ENCODE measurements around the gene ANXA2.

DNA sequence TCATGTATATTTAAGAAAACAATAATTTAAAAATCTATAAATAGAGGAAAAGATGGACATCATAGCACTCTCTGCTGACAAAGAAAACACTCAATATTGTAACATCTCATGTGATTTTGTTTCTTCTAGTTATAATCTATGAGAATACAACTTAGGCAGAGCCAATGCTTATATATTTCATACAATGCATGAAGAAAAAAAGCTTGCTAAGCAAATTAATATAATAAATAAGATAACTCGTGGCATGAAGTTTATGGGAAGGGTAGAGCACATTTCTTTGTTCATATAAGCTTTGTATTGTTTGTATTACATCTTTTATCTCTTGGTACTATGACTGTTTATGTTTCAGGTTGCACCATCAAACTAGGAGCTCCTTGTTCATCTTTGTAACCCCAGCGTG, 7.6 kb upstream of the ANXA2 start:
- TF ChIP-seq, protein P1, sequence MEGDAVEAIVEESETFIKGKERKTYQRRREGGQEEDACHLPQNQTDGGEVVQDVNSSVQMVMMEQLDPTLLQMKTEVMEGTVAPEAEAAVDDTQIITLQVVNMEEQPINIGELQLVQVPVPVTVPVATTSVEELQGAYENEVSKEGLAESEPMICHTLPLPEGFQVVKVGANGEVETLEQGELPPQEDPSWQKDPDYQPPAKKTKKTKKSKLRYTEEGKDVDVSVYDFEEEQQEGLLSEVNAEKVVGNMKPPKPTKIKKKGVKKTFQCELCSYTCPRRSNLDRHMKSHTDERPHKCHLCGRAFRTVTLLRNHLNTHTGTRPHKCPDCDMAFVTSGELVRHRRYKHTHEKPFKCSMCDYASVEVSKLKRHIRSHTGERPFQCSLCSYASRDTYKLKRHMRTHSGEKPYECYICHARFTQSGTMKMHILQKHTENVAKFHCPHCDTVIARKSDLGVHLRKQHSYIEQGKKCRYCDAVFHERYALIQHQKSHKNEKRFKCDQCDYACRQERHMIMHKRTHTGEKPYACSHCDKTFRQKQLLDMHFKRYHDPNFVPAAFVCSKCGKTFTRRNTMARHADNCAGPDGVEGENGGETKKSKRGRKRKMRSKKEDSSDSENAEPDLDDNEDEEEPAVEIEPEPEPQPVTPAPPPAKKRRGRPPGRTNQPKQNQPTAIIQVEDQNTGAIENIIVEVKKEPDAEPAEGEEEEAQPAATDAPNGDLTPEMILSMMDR (conservative IDR thresholded peaks at IDR 0.05; ENCODE audit: low read length), result no peak
- no peak for TF ChIP-seq EZH2phosphoT487 (IDR thresholded peaks at IDR 0.05; ENCODE audit: borderline replicate concordance)

Measured in Loucy (cell line).